Breast epithelium (tissue), 3 donors: ENCODE data around the gene HFE.
A peak's percentile ranks its signal among the peaks of the same experiment; 100 is the strongest.

Experiments
- CTCF ChIP-seq, 3 donors: fragments of 450-650 bp; IDR thresholded peaks; one replicate each; pipeline ENCODE4 v1.5.1; 2016 to 2017; ENCODE audit warnings: antibody characterized with exemption in 3 of 3, mild to moderate bottlenecking in 3 of 3, moderate library complexity in 3 of 3
- POLR2A ChIP-seq: fragments of 450-650 bp; IDR thresholded peaks from one replicate; pipeline ENCODE4 v1.6.1; 2016; ENCODE audit warnings: antibody characterized with exemption, mild to moderate bottlenecking, moderate library complexity
- POLR2AphosphoS5 ChIP-seq, 3 donors: sonication (generic); formaldehyde crosslinking; IDR thresholded peaks; one replicate each; pipeline ENCODE4 v1.6.1; 2017; ENCODE audit warnings: antibody characterized with exemption in 3 of 3

- TF ChIP-seq CTCF (IDR thresholded peaks at IDR 0.05) (no peak), POLR2A (peak; percentile 95), POLR2AphosphoS5 (IDR thresholded peaks at IDR 0.05) (peak; percentile 86 to 96 (median 93))
Observed at GRCh38 chr6:26043384-26044139, 43.7 kb upstream of the HFE start.
